ENCODE results near the gene ISY1.

DNA sequence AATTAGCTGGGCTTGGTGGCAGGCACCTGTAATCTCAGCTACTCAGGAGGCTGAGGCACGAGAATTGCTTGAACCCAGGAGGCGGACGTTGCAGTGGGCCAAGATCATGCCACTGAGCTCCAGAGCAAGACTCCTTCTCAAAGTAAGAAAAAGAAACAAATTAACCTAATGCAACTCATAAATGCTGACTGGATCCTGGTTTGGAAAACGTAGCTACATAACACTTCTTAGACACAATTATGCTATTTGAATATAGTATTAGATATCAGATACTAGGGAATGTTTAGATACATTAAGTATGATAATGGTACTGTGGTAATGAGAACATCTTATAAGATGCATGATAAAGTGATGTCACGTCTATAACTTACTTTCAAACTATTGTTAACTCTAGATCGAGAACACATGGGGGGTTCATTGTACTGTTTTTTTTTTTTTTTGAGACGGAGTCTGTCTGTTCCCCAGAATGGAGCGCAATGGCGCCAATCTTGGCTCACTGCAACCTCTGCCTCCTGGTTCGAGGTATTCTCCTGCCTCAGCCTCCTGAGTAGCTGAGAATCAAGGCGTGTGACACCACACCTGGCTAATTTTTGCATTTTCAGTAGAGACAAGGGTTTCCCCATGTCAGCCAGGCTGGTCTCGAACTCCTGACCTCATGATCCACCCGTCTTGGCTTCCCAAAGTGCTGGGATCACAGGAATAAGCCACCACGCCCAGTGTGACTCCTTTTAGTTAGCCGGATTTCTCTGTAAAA, 5.9 kb upstream of the ISY1 start:
- TF ChIP-seq, protein P1, sequence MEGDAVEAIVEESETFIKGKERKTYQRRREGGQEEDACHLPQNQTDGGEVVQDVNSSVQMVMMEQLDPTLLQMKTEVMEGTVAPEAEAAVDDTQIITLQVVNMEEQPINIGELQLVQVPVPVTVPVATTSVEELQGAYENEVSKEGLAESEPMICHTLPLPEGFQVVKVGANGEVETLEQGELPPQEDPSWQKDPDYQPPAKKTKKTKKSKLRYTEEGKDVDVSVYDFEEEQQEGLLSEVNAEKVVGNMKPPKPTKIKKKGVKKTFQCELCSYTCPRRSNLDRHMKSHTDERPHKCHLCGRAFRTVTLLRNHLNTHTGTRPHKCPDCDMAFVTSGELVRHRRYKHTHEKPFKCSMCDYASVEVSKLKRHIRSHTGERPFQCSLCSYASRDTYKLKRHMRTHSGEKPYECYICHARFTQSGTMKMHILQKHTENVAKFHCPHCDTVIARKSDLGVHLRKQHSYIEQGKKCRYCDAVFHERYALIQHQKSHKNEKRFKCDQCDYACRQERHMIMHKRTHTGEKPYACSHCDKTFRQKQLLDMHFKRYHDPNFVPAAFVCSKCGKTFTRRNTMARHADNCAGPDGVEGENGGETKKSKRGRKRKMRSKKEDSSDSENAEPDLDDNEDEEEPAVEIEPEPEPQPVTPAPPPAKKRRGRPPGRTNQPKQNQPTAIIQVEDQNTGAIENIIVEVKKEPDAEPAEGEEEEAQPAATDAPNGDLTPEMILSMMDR (IDR thresholded peaks at IDR 0.05) = no peak
- no peak for TF ChIP-seq POLR2AphosphoS5 (IDR thresholded peaks at IDR 0.05)
- TF ChIP-seq POLR2A (IDR thresholded peaks at IDR 0.05) = no peak
- no peak for TF ChIP-seq EP300 (IDR thresholded peaks at IDR 0.05)
